Mesendoderm (in vitro differentiated cells): ENCODE results near the gene CCDC51.

Experiments
- DNase-seq: peaks from one replicate; pipeline ENCODE4 v3.0.0; 2013
- H2AK5ac ChIP-seq: 2 replicates; pipeline ENCODE4 v1.6.1; 2013; ENCODE audit warnings: low read length, inconsistent platforms
- H2BK120ac ChIP-seq: 2 replicates; pipeline ENCODE4 v1.6.1; 2013; ENCODE audit warnings: low read depth, mild to moderate bottlenecking, low read length, moderate library complexity, mixed read lengths
- H2BK15ac ChIP-seq: replicated peaks from 2 replicates; pipeline ENCODE4 v1.6.1; 2013; ENCODE audit warnings: low read depth, mild to moderate bottlenecking, moderate library complexity
- H2BK5ac ChIP-seq: 2 replicates; pipeline ENCODE4 v1.6.1; 2013; ENCODE audit warnings: low read length, inconsistent platforms
- H3K18ac ChIP-seq: 2 replicates; pipeline ENCODE4 v1.6.1; 2013; ENCODE audit warnings: mild to moderate bottlenecking, low read length, mixed read lengths
- H3K23ac ChIP-seq: one replicate; pipeline ENCODE4 v1.6.1; 2013; ENCODE audit warnings: low read length
- H3K27ac ChIP-seq: 2 replicates; pipeline ENCODE4 v1.5.1; 2013; ENCODE audit warnings: low read depth, mild to moderate bottlenecking, inconsistent platforms, low read length, moderate library complexity
- H3K27me3 ChIP-seq: 2 replicates; pipeline ENCODE4 v1.6.1; 2013; ENCODE audit warnings: low read length, control low read depth, mild to moderate bottlenecking, inconsistent platforms; ENCODE audit not compliant: insufficient read depth, poor library complexity
- H3K36me3 ChIP-seq: 2 replicates; pipeline ENCODE4 v1.6.1; 2013; ENCODE audit warnings: low read length, inconsistent platforms; ENCODE audit not compliant: control insufficient read depth, insufficient read depth
- H3K4ac ChIP-seq: one replicate; pipeline ENCODE4 v1.6.1; 2013; ENCODE audit warnings: low read depth, mild to moderate bottlenecking, low read length, moderate library complexity
- H3K4me1 ChIP-seq: 2 replicates; pipeline ENCODE4 v1.6.1; 2013; ENCODE audit warnings: low read depth, low read length, inconsistent platforms; ENCODE audit not compliant: control insufficient read depth
- H3K4me2 ChIP-seq: 2 replicates; pipeline ENCODE4 v1.6.1; 2013; ENCODE audit warnings: low read length
- H3K4me3 ChIP-seq: 2 replicates; pipeline ENCODE4 v1.5.1; 2013; ENCODE audit warnings: mild to moderate bottlenecking, low read length
- H3K56ac ChIP-seq: one replicate; pipeline ENCODE4 v1.6.1; 2013; ENCODE audit warnings: low read length
- H3K79me1 ChIP-seq: 2 replicates; pipeline ENCODE4 v1.6.1; 2013; ENCODE audit warnings: low read length, inconsistent platforms
- H3K79me2 ChIP-seq: 2 replicates; pipeline ENCODE4 v1.6.1; 2013; ENCODE audit warnings: mild to moderate bottlenecking, low read length; ENCODE audit not compliant: control insufficient read depth, insufficient read depth
- H3K9ac ChIP-seq: 2 replicates; pipeline ENCODE4 v1.6.1; 2013; ENCODE audit warnings: low read length, inconsistent platforms
- H4K5ac ChIP-seq: one replicate; pipeline ENCODE4 v1.6.1; 2013; ENCODE audit warnings: low read length
- H4K8ac ChIP-seq: one replicate; pipeline ENCODE4 v1.6.1; 2013; ENCODE audit warnings: low read depth, mild to moderate bottlenecking, control low read depth, low read length, moderate library complexity

Gene CCDC51

DNA sequence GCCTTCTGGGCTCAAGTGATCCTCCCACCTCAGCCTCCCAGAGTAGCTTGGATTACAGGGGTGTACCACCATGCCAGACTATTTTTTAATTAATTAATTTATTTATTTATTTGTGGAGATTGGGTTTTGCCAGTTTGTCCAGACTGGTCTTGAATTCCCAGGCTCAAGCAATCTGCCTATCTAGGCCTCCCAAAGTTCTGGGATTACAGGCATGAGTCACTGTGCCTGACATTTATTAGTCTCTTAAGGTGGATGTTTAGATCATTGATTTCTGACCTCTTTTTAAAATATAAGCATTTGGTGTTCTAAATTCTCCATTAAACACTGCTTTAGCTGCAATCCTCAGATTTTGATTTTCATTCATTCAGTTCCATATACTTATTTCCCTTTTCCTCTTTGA lies 52.3 kb downstream of the CCDC51 start:
- no peak for DNase-seq
- Histone ChIP-seq H3K4me2 (no peak overlapping the region), H4K5ac (no peak overlapping the region)

More for the DNA sequence above, 52.3 kb downstream of the CCDC51 start:
- Histone ChIP-seq H2AK5ac (no peak overlapping the region), H3K23ac (no peak overlapping the region), H3K27ac (no peak overlapping the region), H2BK5ac (no peak overlapping the region), H2BK15ac (no peak overlapping the region), H3K36me3 (no peaks in the 10 kb centered on the region), H3K79me1 (no peaks in the 10 kb centered on the region), H4K8ac (no peak overlapping the region), H3K4me1 (no peaks in the 10 kb centered on the region), H2BK120ac (no peak overlapping the region), H3K56ac (no peak overlapping the region), H3K18ac (no peak overlapping the region), H3K27me3 (no peaks in the 10 kb centered on the region), H3K9ac (no peak overlapping the region), H3K4ac (no peak overlapping the region), H3K79me2 (no peaks in the 10 kb centered on the region), H3K4me3 (no peak overlapping the region)
